Dermis microvascular lymphatic vessel endothelial cell (primary cell): ENCODE data around the gene PEX26. TPM values are rescaled to one million over a fixed set of nuclear protein-coding genes. Genes with fewer than 3 reads are reported as not detected.
"Not testable (repeated sequence)": the region's sequence is repeated elsewhere in the genome, so short reads cannot be mapped to it uniquely, and the experiment has no call there.

ENCODE experiments used
- DNase-seq, 2 donors: peaks; one replicate each; pipeline versions ENCODE4 v3.0.0 to v3.0.0-alpha.2; 2010; ENCODE audit warnings: low read depth in 2 of 2
- total RNA-seq: library from RNA; depleted of rRNA; stranded (reverse); fragments of >200 nt; gene quantifications from 2 replicates; pipeline ENCODE4 v1.2.1, GENCODE V29; 2014

The PEX26 gene
- total RNA-seq, 1 donor from 2014 or later: 13.6 TPM

DNA sequence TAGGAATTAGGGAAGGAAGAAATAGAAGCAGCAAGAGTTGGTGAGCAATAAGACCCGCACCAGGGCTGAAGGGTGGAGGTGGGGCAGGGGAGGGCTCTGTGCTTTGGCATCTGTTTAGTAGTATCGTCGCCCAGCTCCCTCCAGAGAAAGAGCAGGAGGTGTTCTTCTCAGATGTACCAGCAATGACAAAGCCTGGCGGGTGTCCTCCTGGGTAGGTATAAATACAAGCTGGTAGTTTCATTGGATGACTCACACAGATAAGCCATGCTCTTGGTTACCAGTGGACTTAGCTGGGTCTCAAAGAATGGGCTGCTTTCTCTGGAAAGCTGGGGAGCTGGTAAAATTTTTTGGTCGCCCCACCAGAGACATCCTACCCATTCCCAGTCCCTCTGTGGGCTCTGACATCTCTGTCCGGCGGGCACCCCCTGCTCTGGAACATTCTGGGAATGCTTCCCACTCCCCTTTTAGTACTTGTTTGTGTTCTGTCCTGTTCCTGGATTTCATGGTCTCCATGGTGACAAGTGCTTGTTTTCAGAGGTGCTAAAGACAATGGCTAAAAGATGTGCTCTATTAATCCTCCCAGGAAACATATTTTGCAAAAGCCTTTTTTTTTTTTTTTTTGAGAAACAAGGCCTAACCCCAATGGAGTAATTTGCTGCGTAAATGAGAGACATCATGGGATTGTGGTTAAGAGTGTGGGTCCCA, 17.5 kb downstream of the PEX26 start:
- peak; percentile 65 to 67 for DNase-seq

GRCh38 chr22:18096823-18097222, 19.0 kb downstream of the PEX26 start:
- DNase-seq: peak in 1 of 2 donors; percentile 17

- no peak for DNase-seq
These were observed 23.0 kb downstream of the PEX26 start for GRCh38 chr22:18100781-18101180.

- no peak for DNase-seq
These were observed 23.7 kb downstream of the PEX26 start for GRCh38 chr22:18101536-18101935.

DNA sequence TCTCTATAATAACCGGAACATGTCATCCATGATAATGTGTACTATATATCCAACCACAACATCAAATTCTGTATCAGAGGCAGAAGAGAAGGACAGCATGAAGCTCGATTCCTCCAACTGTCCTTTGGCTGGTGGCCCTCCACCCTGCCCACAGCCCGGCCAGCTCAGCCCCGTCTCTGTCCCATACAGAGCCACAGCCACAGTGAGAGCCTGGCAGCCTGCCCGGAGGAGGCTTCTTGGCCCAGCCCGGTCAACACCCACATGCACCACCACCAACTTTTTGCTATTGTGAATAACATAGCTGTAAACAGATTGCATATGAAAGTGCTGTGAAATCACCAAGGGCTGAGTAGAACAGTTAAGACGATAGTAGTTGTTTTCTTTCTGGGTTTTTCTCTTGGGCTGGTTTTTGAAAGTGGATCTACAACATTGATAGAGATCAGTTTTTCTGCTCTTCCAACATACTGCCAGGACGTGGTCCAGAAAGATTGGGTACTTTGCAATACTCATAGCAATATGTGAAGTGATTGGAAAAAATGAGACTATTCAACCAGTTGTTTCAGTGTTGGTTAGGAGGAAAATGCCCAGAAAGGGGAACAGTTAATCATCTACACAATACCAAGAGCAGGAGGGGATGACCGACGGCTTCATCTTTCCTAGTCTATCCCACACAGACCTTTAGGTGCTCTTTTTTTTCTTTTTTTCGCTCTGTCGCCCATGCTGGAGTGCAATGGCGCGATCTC, 25.9 kb downstream of the PEX26 start:
- no peak for DNase-seq

- no peak for DNase-seq
These were observed 26.8 kb downstream of the PEX26 start for GRCh38 chr22:18104566-18104965.

DNA sequence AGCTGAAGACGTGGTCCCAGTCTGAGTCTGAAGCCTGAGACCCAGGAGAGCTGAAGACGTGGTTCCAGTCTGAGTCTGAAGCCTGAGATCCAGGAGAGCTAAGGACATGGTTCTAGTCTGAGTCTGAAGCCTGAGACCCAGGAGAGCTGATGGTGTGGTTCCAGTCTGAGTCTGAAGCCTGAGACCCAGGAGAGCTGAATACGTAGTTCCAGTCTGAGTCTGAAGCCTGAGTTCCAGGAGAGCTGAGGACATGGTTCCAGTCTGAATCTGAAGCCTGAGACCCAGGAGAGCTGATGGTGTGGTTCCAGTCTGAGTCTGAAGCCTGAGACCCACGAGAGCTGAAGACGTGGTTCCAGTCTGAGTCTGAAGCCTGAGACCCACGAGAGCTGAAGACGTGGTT, 28.2 kb downstream of the PEX26 start:
- not testable (repeated sequence) for DNase-seq

- DNase-seq: not testable (repeated sequence)
These were observed 29.0 kb downstream of the PEX26 start for GRCh38 chr22:18106550-18107341.

DNA sequence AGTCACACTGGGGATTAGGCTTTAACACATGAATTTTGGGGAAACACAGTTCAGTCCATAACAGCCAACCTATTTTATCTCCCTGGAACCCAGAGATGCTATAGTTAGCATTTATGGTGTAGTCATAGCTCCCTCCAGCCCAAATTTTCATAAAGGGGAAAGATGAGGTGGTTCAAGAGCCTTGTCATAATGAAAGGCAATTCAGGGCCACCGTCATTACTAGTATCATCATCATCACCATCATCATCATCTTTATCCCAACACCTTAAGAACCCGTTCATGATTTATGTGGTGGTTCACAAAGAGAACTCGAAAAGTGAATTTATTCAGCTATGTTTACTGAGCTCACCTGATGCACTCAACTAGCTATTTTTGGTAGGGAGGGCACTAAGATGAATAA, 30.4 kb downstream of the PEX26 start:
- DNase-seq: no peak

GRCh38 chr22:18109410-18110193, 31.8 kb downstream of the PEX26 start:
- DNase-seq: no peak

DNA sequence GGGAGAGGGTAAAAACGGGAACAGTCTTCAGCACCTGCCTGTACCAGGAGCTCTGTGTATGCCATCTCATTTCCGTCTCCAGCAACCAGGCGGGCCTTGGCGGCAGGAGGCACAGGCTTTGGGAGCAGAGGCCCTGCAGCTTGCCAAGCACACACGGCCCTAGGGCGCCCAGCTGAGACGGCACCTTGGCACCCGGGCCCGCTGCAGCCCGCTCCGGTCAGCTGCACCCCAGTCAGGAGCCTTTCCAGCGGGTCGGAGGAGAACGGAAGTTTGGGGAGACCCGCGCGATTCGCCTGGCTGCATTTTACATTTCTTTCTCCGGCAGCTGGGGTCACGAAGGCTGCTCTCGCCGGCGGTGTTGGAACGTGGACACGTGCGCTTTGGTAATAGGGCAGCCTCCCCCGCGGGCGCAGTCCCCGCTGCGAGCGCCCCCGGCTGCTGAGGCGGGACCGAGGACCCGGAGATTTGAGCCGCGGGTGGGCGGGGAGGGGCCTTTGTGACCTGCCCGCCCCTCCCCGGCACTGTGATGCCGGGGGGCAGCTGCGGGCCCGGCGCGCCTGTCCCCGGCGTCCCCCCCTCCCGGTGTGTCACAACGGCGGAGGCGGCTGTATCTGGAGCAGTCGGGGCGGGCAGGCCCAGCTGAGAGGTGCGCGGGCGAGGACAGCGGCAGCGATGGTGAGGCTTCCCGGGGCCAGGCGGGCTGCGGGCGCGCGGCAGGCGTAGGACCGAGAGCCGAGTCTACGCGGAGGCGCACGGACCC, 32.6 kb downstream of the PEX26 start, which contains the start of gene TUBA8:
TUBA8 (plus strand) TSS at position 616 of the 760 bp plus-strand sequence; CDS start at position 673, 57 bp downstream.
- peak in 1 of 2 donors; percentile 52 for DNase-seq

- no peak for DNase-seq
These were observed 33.4 kb downstream of the PEX26 start for GRCh38 chr22:18110954-18111758.

DNA sequence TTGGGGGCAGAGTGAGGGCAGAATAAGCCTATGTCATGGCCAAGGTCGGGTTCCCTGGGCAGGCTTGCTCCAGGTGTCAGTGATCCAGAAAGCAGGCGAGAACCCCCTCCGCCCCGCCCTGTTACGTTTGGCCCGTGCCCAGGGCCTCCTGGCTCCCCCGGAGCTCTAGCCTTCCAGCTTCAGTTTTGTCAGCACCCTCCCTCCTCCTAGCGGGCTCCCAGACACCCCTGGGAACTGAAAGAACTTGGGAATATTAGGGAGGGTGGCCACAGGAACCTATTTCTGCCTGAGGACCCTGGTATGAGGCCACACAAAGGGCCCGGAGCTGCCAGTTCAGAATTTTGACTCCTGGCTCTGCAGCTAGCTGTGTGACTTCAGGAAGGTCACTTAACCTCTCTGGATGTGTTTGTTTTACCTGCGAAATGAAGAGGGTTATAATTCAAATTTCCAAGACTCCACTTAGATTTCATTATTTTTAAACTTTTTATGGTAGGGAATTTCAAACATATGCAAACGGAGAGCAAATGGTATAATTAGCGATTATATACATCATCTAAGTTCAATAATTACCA, 34.1 kb downstream of the PEX26 start:
- no peak for DNase-seq

DNA sequence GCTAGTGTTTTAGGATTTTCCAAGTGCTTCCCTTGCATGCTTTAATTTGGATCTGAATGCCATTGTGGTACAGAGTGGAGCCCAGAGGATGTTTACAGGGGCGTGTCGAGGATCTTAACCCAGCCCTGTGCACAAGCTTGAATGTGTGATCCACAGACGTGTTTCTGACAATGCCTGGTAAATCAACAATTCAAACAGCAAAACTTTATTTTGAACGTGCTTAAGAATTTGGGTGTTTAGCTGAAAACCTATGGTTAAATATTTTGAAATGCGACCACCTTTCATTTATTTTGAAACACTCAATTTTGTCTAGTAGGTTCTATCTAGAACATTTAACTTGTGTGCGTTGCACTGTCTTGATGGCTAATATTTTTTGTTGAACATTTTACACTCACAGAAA, 34.6 kb downstream of the PEX26 start:
- no peak for DNase-seq

GRCh38 chr22:18113680-18114394, 36.0 kb downstream of the PEX26 start:
- DNase-seq: no peak

DNA sequence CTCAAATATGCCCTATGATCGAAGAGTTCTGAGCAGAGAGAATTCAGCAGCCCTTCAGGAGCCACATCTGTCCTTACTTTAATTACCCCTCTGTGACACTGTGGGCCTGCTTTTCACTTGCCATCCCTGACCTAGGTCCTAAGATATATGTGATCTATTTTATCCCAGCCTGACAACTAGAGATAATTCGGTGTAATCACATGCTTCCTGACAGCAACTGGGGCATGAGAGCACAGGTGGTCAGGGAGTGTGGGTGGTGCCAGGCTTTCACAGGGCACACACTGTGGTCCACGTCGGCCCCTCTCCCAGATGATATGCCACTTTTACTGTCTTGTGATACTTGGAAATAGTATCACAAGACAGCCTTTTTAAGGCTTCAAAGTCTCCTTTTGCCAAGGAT, 36.7 kb downstream of the PEX26 start:
- DNase-seq: no peak

DNA sequence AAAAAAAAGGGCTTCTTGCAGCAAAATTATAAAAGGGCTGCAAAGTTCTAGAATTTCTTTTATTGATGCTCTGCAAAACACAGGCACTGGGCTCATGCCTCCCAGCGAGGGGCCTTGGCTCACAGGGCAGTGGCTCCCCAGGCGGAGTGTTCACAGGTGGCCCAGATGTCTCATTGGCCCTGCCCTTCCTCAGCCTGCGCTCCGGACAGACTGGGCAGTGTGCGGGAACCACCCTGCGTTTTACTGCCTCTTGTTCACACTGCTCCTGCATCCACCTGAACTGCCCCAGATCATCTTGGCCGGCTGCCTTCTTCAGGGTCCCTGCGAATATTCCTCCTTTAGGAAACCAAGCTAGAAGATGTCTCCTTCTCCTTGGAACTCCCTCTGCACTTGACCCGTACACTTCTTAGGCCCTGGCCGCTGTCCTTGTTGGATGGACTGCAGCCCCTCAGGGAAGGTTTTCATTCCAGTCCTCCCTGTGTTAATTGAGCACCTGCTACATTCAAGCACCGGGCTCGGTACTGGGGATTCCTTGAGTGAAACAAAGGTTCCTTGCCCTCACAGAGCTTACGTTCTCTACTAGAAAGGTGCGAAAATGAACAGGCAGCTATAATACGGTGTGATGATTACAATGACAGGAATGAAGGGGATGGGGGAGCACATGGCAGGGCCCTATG, 37.3 kb downstream of the PEX26 start:
- no peak for DNase-seq

DNA sequence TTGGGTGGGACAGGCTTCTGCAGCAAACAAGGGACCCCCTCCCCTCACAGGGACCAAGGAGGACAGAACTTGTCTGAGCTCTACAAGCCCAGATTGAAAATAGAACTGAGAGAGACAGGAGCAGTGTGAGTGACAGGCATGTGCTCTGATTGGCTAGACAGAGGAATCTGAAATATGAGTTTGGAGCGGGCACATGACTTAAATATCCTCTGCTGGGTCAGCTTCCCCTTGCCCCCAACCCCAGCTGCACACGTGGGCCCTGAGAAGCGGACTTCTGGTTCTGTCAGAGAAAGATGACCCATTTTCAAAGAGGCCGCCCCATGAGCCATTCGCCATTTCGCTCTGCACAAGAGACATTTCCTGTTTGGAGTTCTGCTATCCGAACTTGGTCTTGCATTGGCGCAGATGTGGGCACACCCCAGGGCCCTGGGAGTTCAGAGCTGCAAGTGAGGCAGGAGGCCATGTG, 38.1 kb downstream of the PEX26 start:
- peak in 1 of 2 donors; percentile 8 for DNase-seq
